Nephron (organoid): ENCODE measurements around the gene BFAR.

Experiments
- H3K27ac Mint-ChIP-seq, 3 experiments: 2 replicates each; pipeline ENCODE4 v1.8.0; 2020; ENCODE audit warnings: mixed read lengths in 3 of 3, mild to moderate bottlenecking in 2 of 3, moderate library complexity in 1 of 3
- H3K27me3 Mint-ChIP-seq: 2 replicates; pipeline ENCODE4 v1.8.0; 2021; ENCODE audit warnings: low read depth, mild to moderate bottlenecking, moderate library complexity, mixed read lengths
- H3K36me3 Mint-ChIP-seq: 2 replicates; pipeline ENCODE4 v1.8.0; 2020; ENCODE audit warnings: low read depth, mixed read lengths
- H3K4me1 Mint-ChIP-seq: 2 replicates; pipeline ENCODE4 v1.8.0; 2020; ENCODE audit warnings: mixed read lengths
- H3K4me3 Mint-ChIP-seq, 3 experiments: 2 replicates each; pipeline ENCODE4 v1.8.0; 2020; ENCODE audit warnings: mild to moderate bottlenecking in 3 of 3, mixed read lengths in 3 of 3, moderate library complexity in 2 of 3
- H3K9me3 Mint-ChIP-seq: 2 replicates; pipeline ENCODE4 v1.8.0; 2020; ENCODE audit warnings: mixed read lengths
- CTCF ChIP-seq, 3 experiments: fragments of 200-600 bp; sonication (generic); IDR thresholded peaks; one replicate each; pipeline ENCODE4 v1.5.0; 2021; ENCODE audit warnings: antibody characterized with exemption in 3 of 3; ENCODE audit not compliant: unreplicated experiment in 3 of 3

Gene BFAR

DNA sequence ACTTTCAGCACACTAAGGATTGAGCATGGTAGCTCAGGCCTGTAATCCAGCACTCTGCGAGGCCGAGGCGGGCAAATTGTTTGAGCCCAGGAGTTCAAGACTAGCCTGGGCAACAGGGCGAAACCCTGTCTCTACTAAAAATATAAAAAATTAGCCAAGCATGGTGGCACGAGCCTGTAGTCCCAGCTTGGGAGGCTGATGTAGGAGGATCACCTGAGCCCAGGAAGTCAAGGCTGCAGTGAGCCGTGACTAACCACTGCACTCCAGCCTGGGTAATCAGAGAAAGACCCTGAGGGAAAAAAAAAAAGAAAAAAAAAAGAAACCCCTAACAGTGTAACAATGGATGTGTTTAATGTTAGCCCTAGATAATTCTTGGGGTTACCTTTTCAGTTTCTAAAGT, 26.6 kb upstream of the BFAR start:
- no peak for TF ChIP-seq CTCF (IDR thresholded peaks at IDR 0.05; ENCODE audit: unreplicated experiment in 3 of 3)
- no peaks in the 10 kb centered on the region for H3K9me3 Mint-ChIP-seq
- no peak overlapping the region for H3K27ac Mint-ChIP-seq
- peaks cover 49% of the 10 kb centered on the region for H3K36me3 Mint-ChIP-seq
- no peaks in the 10 kb centered on the region for H3K4me1 Mint-ChIP-seq
- no peak overlapping the region for H3K4me3 Mint-ChIP-seq
- no peaks in the 10 kb centered on the region for H3K27me3 Mint-ChIP-seq

GRCh38 chr16:14608111-14608566, 24.6 kb upstream of the BFAR start:
- Mint-ChIP-seq H3K4me1 (no peaks in the 10 kb centered on the region), H3K27ac (no peak overlapping the region), H3K4me3 (no peak overlapping the region), H3K36me3 (peaks cover 41% of the 10 kb centered on the region), H3K9me3 (no peaks in the 10 kb centered on the region), H3K27me3 (no peaks in the 10 kb centered on the region)
- TF ChIP-seq CTCF (IDR thresholded peaks at IDR 0.05; ENCODE audit: unreplicated experiment in 3 of 3) = no peak

DNA sequence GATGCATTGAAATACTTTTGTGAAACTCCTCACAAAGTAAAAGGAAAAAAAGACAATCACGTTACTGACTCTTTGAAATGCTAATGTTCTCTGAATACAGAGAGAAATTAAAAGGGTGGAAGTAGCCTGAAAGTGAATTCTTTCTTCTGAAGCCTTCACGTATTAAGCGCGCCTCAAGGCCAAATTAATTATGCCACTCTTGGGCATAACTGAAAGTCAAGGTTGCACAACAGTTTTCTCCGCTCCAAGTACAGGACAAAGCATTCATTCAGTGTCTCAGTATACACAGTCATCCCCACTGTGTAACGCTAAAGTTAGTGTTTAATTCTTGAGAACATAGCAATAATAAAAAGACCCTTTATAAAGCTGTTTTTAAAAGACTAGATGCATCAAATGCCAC, 24.1 kb upstream of the BFAR start:
- Mint-ChIP-seq H3K4me3 (no peak overlapping the region), H3K4me1 (no peaks in the 10 kb centered on the region), H3K27ac (no peak overlapping the region), H3K36me3 (peaks cover 39% of the 10 kb centered on the region), H3K9me3 (no peaks in the 10 kb centered on the region), H3K27me3 (no peaks in the 10 kb centered on the region)
- TF ChIP-seq CTCF (IDR thresholded peaks at IDR 0.05; ENCODE audit: unreplicated experiment in 3 of 3) = no peak

DNA sequence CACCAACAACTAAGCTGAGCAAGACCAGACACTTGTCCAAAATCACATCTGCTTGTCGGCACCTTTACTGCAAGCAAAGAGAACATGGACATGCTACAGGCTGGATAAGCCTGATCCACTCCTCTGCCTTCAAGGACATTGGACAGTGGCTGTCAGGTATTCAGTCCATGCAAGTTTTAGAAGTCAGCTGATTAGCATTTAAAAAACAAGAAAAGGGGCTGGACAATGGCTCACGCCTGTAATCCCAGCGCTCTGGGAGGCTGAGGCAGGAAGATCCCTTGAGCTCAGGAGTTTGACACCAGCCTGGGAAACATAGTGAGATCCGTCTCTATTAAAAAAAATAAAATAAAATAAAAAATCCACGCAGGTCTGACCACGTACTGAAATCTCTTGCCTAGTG, 23.0 kb upstream of the BFAR start:
- no peaks in the 10 kb centered on the region for H3K9me3 Mint-ChIP-seq
- H3K27ac Mint-ChIP-seq = no peak overlapping the region
- H3K4me3 Mint-ChIP-seq = no peak overlapping the region
- H3K36me3 Mint-ChIP-seq = peaks cover 42% of the 10 kb centered on the region
- H3K4me1 Mint-ChIP-seq = no peaks in the 10 kb centered on the region
- TF ChIP-seq CTCF (IDR thresholded peaks at IDR 0.05; ENCODE audit: unreplicated experiment in 3 of 3) = no peak
- H3K27me3 Mint-ChIP-seq = no peaks in the 10 kb centered on the region

- Mint-ChIP-seq H3K27ac (no peak overlapping the region), H3K9me3 (no peaks in the 10 kb centered on the region), H3K4me3 (no peak overlapping the region), H3K36me3 (peaks cover 53% of the 10 kb centered on the region), H3K27me3 (no peaks in the 10 kb centered on the region), H3K4me1 (no peaks in the 10 kb centered on the region)
- no peak for TF ChIP-seq CTCF (IDR thresholded peaks at IDR 0.05; ENCODE audit: unreplicated experiment in 3 of 3)
These were observed 21.1 kb upstream of the BFAR start for GRCh38 chr16:14611660-14612059.

DNA sequence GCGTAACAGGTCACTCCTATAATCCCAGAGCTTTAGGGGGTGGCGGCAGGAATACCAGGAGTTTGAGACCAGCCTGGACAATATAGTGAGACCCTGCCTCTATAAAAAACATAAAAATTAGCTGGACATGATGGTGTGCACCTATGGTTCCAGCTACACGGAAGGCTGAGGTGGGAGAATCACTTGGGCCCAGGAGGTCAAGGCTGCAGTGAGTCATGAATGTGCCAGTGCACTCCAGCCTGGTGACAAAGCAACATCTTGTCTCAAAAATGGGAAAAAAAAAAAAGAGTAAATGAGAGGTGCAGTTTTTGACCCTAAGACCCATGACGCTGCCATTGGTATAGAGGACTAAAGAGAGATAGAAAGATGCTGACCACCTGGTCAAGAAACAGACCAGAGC, 18.8 kb upstream of the BFAR start:
- Mint-ChIP-seq H3K4me3 (no peak overlapping the region), H3K4me1 (no peaks in the 10 kb centered on the region), H3K27me3 (no peaks in the 10 kb centered on the region), H3K9me3 (no peaks in the 10 kb centered on the region), H3K27ac (no peak overlapping the region), H3K36me3 (peaks cover 54% of the 10 kb centered on the region)
- TF ChIP-seq CTCF (IDR thresholded peaks at IDR 0.05; ENCODE audit: unreplicated experiment in 3 of 3) = no peak
